Measurements from ENCODE around the gene UQCRC1.

Gene UQCRC1

GRCh38 chr3:48609088-48610005 lies at the start of gene UQCRC1:
Gene UQCRC1 (minus strand): TSS chr3:48609646. CDS start chr3:48609620, 26 bp downstream.
- peak; percentile 94 to 96 for DNase-seq

GRCh38 chr3:48656841-48657281 lies 47.4 kb upstream of the UQCRC1 start:
- no peak for DNase-seq

GRCh38 chr3:48656061-48656840 lies 46.8 kb upstream of the UQCRC1 start:
- peak; percentile 91 to 93 for DNase-seq

GRCh38 chr3:48655606-48656005 lies 46.2 kb upstream of the UQCRC1 start:
- DNase-seq = peak in 1 of 2 experiments; percentile 63

- DNase-seq = no peak
Observed at GRCh38 chr3:48655063-48655462, 45.6 kb upstream of the UQCRC1 start.

GRCh38 chr3:48652923-48653715 lies 43.7 kb upstream of the UQCRC1 start:
- DNase-seq = no peak

- no peak for DNase-seq
Observed at GRCh38 chr3:48651771-48652170, 42.3 kb upstream of the UQCRC1 start.

GRCh38 chr3:48650723-48651122 lies 41.3 kb upstream of the UQCRC1 start:
- DNase-seq = no peak

- DNase-seq = no peak
Observed at GRCh38 chr3:48648188-48648850, 38.9 kb upstream of the UQCRC1 start.

- no peak for DNase-seq
Observed at GRCh38 chr3:48647714-48648113, 38.3 kb upstream of the UQCRC1 start.

- DNase-seq = no peak
Observed at GRCh38 chr3:48644898-48645760, 35.7 kb upstream of the UQCRC1 start.

GRCh38 chr3:48642605-48643004 lies 33.2 kb upstream of the UQCRC1 start:
- DNase-seq = no peak

- DNase-seq = no peak
Observed at GRCh38 chr3:48641396-48641795, 31.9 kb upstream of the UQCRC1 start.

- DNase-seq = no peak
Observed at GRCh38 chr3:48639944-48640606, 30.6 kb upstream of the UQCRC1 start.

GRCh38 chr3:48637305-48637704 lies 27.9 kb upstream of the UQCRC1 start:
- DNase-seq = no peak

GRCh38 chr3:48636149-48636655 lies 26.8 kb upstream of the UQCRC1 start:
- DNase-seq = no peak

GRCh38 chr3:48635222-48636021 lies 26.0 kb upstream of the UQCRC1 start, which contains the start of gene SLC26A6:
Gene SLC26A6 (minus strand): TSS chr3:48635461. CDS start chr3:48635393, 68 bp downstream.
- DNase-seq = peak; percentile 98

- peak; percentile 77 to 78 for DNase-seq
Observed at GRCh38 chr3:48634661-48635221, 25.3 kb upstream of the UQCRC1 start.

GRCh38 chr3:48633743-48634142 lies 24.3 kb upstream of the UQCRC1 start:
- no peak for DNase-seq
